Stimulated activated CD4-positive, alpha-beta T cell treated with anti-CD3 and anti-CD28 coated beads, Interleukin-15, amount 100 ng/mL, for 1 hour (primary cell): ENCODE results near the gene PLEKHB1.
"Not testable (repeated sequence)": the region's sequence is repeated elsewhere in the genome, so short reads cannot be mapped to it uniquely, and the experiment has no call there.

ENCODE experiments used
- DNase-seq, 2 donors: peaks; one replicate each; pipeline ENCODE4 v3.0.0-alpha.2; 2020; ENCODE audit warnings: low read depth in 1 of 2, low spot score in 1 of 2

PLEKHB1 gene

DNA sequence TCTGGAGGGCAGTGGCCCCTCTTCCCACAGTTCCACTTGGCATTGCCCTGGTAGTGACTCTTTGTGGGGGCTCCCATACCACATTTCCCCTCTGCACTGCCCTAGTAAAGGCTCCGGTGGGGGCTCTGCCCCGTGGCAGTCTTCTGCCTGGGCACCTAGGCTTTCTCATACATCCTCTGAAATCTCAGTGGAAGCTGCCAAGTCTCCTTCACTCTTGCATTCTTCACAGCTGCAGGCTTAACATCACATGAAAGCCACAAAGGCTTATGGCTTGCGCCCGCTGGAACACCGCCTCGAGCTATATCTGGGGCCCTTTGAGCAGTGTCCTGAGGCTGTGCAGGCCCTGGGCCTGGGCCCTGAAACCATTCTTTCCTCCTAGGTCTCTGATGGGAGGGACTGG, 25.3 kb downstream of the PLEKHB1 start:
- no peak for DNase-seq

DNA sequence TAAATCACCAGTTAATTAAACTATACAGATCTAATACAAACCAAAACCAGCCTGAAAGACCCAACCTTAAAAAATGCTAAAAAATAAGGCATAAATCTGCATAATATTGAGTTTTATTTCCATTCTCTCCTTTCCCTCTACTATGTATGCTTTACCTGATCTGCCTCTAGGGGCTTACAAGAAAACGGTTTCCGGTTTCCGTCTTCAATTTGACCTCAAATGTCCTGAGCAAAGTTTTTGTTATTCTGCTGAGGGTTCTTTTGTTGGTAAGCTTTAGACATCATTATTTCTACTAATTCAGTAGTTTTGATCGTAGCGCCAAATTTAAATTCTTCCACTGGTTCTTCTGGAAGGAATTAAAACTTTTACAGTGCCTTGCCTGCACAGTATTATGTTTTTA, 30.2 kb downstream of the PLEKHB1 start:
- DNase-seq: not testable (repeated sequence)

- DNase-seq: no peak
These were observed 34.3 kb downstream of the PLEKHB1 start for GRCh38 chr11:73680687-73681086.

GRCh38 chr11:73693899-73694525, 47.6 kb downstream of the PLEKHB1 start:
- no peak for DNase-seq

DNA sequence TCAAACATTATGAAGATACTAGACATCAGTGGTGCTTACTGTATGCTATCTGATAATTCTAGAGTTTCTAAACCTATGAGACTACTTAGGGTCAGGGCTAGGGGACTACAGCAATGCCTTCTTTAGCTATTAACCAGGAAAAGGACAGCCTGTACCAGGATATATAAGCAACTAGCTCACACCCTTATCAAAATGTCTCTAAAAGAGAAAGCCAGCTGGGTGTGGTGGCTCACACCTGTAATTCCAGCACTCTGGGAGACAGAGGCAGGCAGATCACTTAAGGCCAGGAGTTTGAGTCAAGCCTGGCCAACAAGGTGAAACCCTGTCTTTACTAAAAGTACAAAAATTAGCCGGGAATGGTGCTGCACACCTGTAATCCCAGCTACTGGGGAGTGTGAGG, 58.7 kb downstream of the PLEKHB1 start:
- DNase-seq: no peak

- no peak for DNase-seq
These were observed 64.6 kb downstream of the PLEKHB1 start for GRCh38 chr11:73710964-73711363.
